IgD-negative memory B cell (primary cell): ENCODE data around the gene SPG21. TPM values are rescaled to one million over a fixed set of nuclear protein-coding genes. Genes with fewer than 3 reads are reported as not detected.
"Not testable (repeated sequence)": the region's sequence is repeated elsewhere in the genome, so short reads cannot be mapped to it uniquely, and the experiment has no call there.

Experiments
- H3K27ac Mint-ChIP-seq, 3 donors: one replicate each; pipeline ENCODE4 v1.8.0; 2020 to 2022; ENCODE audit warnings: mild to moderate bottlenecking in 3 of 3, mixed read lengths in 3 of 3, moderate library complexity in 1 of 3
- H3K27me3 Mint-ChIP-seq: one replicate; pipeline ENCODE4 v1.8.0; 2021; ENCODE audit warnings: mixed read lengths
- H3K36me3 Mint-ChIP-seq: one replicate; pipeline ENCODE4 v1.8.0; 2020; ENCODE audit warnings: mild to moderate bottlenecking, mixed read lengths
- H3K4me1 Mint-ChIP-seq, 3 donors: one replicate each; pipeline ENCODE4 v1.8.0; 2020 to 2022; ENCODE audit warnings: mixed read lengths in 3 of 3, mild to moderate bottlenecking in 1 of 3
- H3K4me3 Mint-ChIP-seq, 4 donors: one replicate each; pipeline ENCODE4 v1.8.0; 2020 to 2022; ENCODE audit warnings: mild to moderate bottlenecking in 4 of 4, mixed read lengths in 4 of 4, moderate library complexity in 3 of 4
- H3K9me3 Mint-ChIP-seq, 3 donors: one replicate each; pipeline ENCODE4 v1.8.0; 2020 to 2021; ENCODE audit warnings: mixed read lengths in 3 of 3, mild to moderate bottlenecking in 1 of 3
- polyA plus RNA-seq: library from polyadenylated mRNA; unstranded; fragments of 300-500 nt; fragmentation: Illumina TruSeq; gene quantifications from one replicate; pipeline ENCODE4 v1.2.3, GENCODE V29; 2021

Gene SPG21
- polyA plus RNA-seq, 1 donor from 2014 or later = 137 TPM

GRCh38 chr15:65011198-65011597 is 21.5 kb upstream of the SPG21 start:
- peaks cover 20% of the 10 kb centered on the region for H3K36me3 Mint-ChIP-seq
- H3K27ac Mint-ChIP-seq, H3K4me3 Mint-ChIP-seq, H3K9me3 Mint-ChIP-seq, H3K4me1 Mint-ChIP-seq, H3K27me3 Mint-ChIP-seq: not testable (repeated sequence)

- Mint-ChIP-seq H3K27ac (no peak overlapping the region), H3K4me3 (no peak overlapping the region), H3K4me1 (peaks cover 3 to 6% (median 4%) of the 10 kb centered on the region in 3 donors), H3K9me3 (no peaks in the 10 kb centered on the region), H3K36me3 (peaks cover 8% of the 10 kb centered on the region), H3K27me3 (no peaks in the 10 kb centered on the region)
These were observed 19.3 kb upstream of the SPG21 start for GRCh38 chr15:65008983-65009382.

GRCh38 chr15:65006876-65007275 is 17.2 kb upstream of the SPG21 start:
- H3K27ac Mint-ChIP-seq = no peak overlapping the region

GRCh38 chr15:65004993-65005392 is 15.3 kb upstream of the SPG21 start:
- Mint-ChIP-seq H3K36me3 (peaks cover 2% of the 10 kb centered on the region), H3K4me3 (no peak overlapping the region), H3K27ac (no peak overlapping the region)

More at GRCh38 chr15:65006876-65007275, 17.2 kb upstream of the SPG21 start:
- H3K27me3 Mint-ChIP-seq = no peaks in the 10 kb centered on the region
- H3K9me3 Mint-ChIP-seq = no peaks in the 10 kb centered on the region
- no peak overlapping the region for H3K4me3 Mint-ChIP-seq
- peaks cover 2% of the 10 kb centered on the region for H3K36me3 Mint-ChIP-seq
- peaks cover 3 to 6% (median 4%) of the 10 kb centered on the region in 3 donors for H3K4me1 Mint-ChIP-seq

GRCh38 chr15:64997745-64998375 is 8.1 kb upstream of the SPG21 start:
- Mint-ChIP-seq H3K27ac (no peak overlapping the region), H3K4me3 (no peak overlapping the region), H3K36me3 (peaks cover 2% of the 10 kb centered on the region), H3K4me1 (peaks cover 2 to 7% (median 3%) of the 10 kb centered on the region in 3 donors), H3K9me3 (no peaks in the 10 kb centered on the region), H3K27me3 (no peaks in the 10 kb centered on the region)

More at GRCh38 chr15:65004993-65005392, 15.3 kb upstream of the SPG21 start:
- H3K27me3 Mint-ChIP-seq = no peaks in the 10 kb centered on the region
- no peaks in the 10 kb centered on the region for H3K9me3 Mint-ChIP-seq
- peaks cover 3 to 6% (median 4%) of the 10 kb centered on the region in 3 donors for H3K4me1 Mint-ChIP-seq

GRCh38 chr15:64997066-64997465 is 7.4 kb upstream of the SPG21 start:
- H3K9me3 Mint-ChIP-seq = no peaks in the 10 kb centered on the region
- H3K36me3 Mint-ChIP-seq = no peaks in the 10 kb centered on the region
- H3K4me3 Mint-ChIP-seq = no peak overlapping the region
- H3K4me1 Mint-ChIP-seq = peaks cover 2 to 7% (median 3%) of the 10 kb centered on the region in 3 donors
- no peaks in the 10 kb centered on the region for H3K27me3 Mint-ChIP-seq
- no peak overlapping the region for H3K27ac Mint-ChIP-seq

GRCh38 chr15:64993290-64993689 is 3.6 kb upstream of the SPG21 start:
- Mint-ChIP-seq H3K4me1 (peaks cover 15 to 27% (median 15%) of the 10 kb centered on the region in 3 donors), H3K9me3 (no peaks in the 10 kb centered on the region), H3K36me3 (no peaks in the 10 kb centered on the region), H3K27ac (peak overlapping the region in 1 of 3 donors; percentile 71), H3K27me3 (no peaks in the 10 kb centered on the region), H3K4me3 (peak overlapping the region in 2 of 4 donors; percentile 15 to 49)

GRCh38 chr15:64991536-64992135 is 1.9 kb upstream of the SPG21 start:
- peak overlapping the region in 1 of 4 donors; percentile 99 for H3K4me3 Mint-ChIP-seq
- no peaks in the 10 kb centered on the region for H3K27me3 Mint-ChIP-seq
- peak overlapping the region in 2 of 3 donors; percentile 62 to 99 for H3K27ac Mint-ChIP-seq
- H3K4me1 Mint-ChIP-seq = peaks cover 24 to 40% (median 24%) of the 10 kb centered on the region in 3 donors
- no peaks in the 10 kb centered on the region for H3K36me3 Mint-ChIP-seq
- no peaks in the 10 kb centered on the region for H3K9me3 Mint-ChIP-seq

GRCh38 chr15:64990168-64990470 is 405 bp upstream of the SPG21 start:
- H3K36me3 Mint-ChIP-seq = no peaks in the 10 kb centered on the region
- H3K4me1 Mint-ChIP-seq = peaks cover 32 to 45% (median 35%) of the 10 kb centered on the region in 3 donors
- H3K27ac Mint-ChIP-seq = peak overlapping the region; percentile 91 to 99 (median 98)
- H3K9me3 Mint-ChIP-seq = no peaks in the 10 kb centered on the region
- peak overlapping the region; percentile 91 to 99 (median 97) for H3K4me3 Mint-ChIP-seq
- H3K27me3 Mint-ChIP-seq = no peaks in the 10 kb centered on the region

GRCh38 chr15:64987136-64987535 is 2.6 kb downstream of the SPG21 start:
- peaks cover 40 to 55% (median 40%) of the 10 kb centered on the region in 3 donors for H3K4me1 Mint-ChIP-seq
- H3K36me3 Mint-ChIP-seq = no peaks in the 10 kb centered on the region
- H3K27ac Mint-ChIP-seq = peak overlapping the region in 2 of 3 donors; percentile 22 to 99
- no peaks in the 10 kb centered on the region for H3K27me3 Mint-ChIP-seq
- H3K4me3 Mint-ChIP-seq = peak overlapping the region in 1 of 4 donors; percentile 67
- no peaks in the 10 kb centered on the region for H3K9me3 Mint-ChIP-seq

GRCh38 chr15:64985366-64986033 is 4.2 kb downstream of the SPG21 start:
- Mint-ChIP-seq H3K4me1 (peaks cover 37 to 51% (median 38%) of the 10 kb centered on the region in 3 donors), H3K36me3 (no peaks in the 10 kb centered on the region), H3K27me3 (no peaks in the 10 kb centered on the region), H3K4me3 (peak overlapping the region in 3 of 4 donors; percentile 41 to 60 (median 60)), H3K9me3 (no peaks in the 10 kb centered on the region), H3K27ac (peak overlapping the region in 2 of 3 donors; percentile 29 to 35)

GRCh38 chr15:64982472-64982871 is 7.2 kb downstream of the SPG21 start:
- Mint-ChIP-seq H3K27me3 (no peaks in the 10 kb centered on the region), H3K4me1 (peaks cover 25 to 30% (median 28%) of the 10 kb centered on the region in 3 donors), H3K9me3 (no peaks in the 10 kb centered on the region), H3K27ac (no peak overlapping the region), H3K4me3 (no peak overlapping the region), H3K36me3 (no peaks in the 10 kb centered on the region)

- Mint-ChIP-seq H3K4me1 (peaks cover 21 to 25% (median 23%) of the 10 kb centered on the region in 3 donors), H3K27me3 (no peaks in the 10 kb centered on the region), H3K9me3 (no peaks in the 10 kb centered on the region), H3K27ac (no peak overlapping the region), H3K36me3 (no peaks in the 10 kb centered on the region), H3K4me3 (no peak overlapping the region)
These were observed 7.8 kb downstream of the SPG21 start for GRCh38 chr15:64981812-64982431.

GRCh38 chr15:64979252-64979710 is 10.4 kb downstream of the SPG21 start:
- no peak overlapping the region for H3K4me3 Mint-ChIP-seq
- no peaks in the 10 kb centered on the region for H3K27me3 Mint-ChIP-seq
- no peaks in the 10 kb centered on the region for H3K9me3 Mint-ChIP-seq
- H3K36me3 Mint-ChIP-seq = no peaks in the 10 kb centered on the region
- H3K4me1 Mint-ChIP-seq = peaks cover 4 to 6% (median 5%) of the 10 kb centered on the region in 3 donors
- H3K27ac Mint-ChIP-seq = no peak overlapping the region

- Mint-ChIP-seq H3K27ac (no peak overlapping the region), H3K4me1 (peaks cover 0 to 2% (median 0%) of the 10 kb centered on the region in 3 donors)
These were observed 14.3 kb downstream of the SPG21 start for GRCh38 chr15:64975390-64975789.

More at GRCh38 chr15:64975390-64975789, 14.3 kb downstream of the SPG21 start:
- no peaks in the 10 kb centered on the region for H3K9me3 Mint-ChIP-seq
- peak overlapping the region in 1 of 4 donors; percentile 28 for H3K4me3 Mint-ChIP-seq
- no peaks in the 10 kb centered on the region for H3K27me3 Mint-ChIP-seq
- H3K36me3 Mint-ChIP-seq = peaks cover 2% of the 10 kb centered on the region
